ENCODE data around the gene APOL6. TPM values are rescaled to one million over a fixed set of nuclear protein-coding genes. Genes with fewer than 3 reads are reported as not detected.
"Not testable (repeated sequence)": the region's sequence is repeated elsewhere in the genome, so short reads cannot be mapped to it uniquely, and the experiment has no call there.

Gene APOL6
- total and polyA plus RNA-seq, 8 donors = 2.0 to 12.6 (median 3.7) TPM

- ATAC-seq (no peak), DNase-seq (no peak), FAIRE-seq (no peak)
- Histone ChIP-seq H3K27me3 (no peaks in the 10 kb centered on the region), H3K4me3 (no peak overlapping the region), H3K27ac (no peak overlapping the region), H3K9me3 (peaks cover 0 to 3% (median 0%) of the 10 kb centered on the region in 4 donors), H3K36me3 (no peaks in the 10 kb centered on the region), H3K4me1 (no peaks in the 10 kb centered on the region)
- 77% methylated on average over 3 of the region's 3 CpGs for WGBS, 2 donors
- intact Hi-C loops (cut with DNase I) = no loop called here
- TF ChIP-seq CTCF (IDR thresholded peaks at IDR 0.05) = no peak
Observed at GRCh38 chr22:35663371-35663770, 15.1 kb downstream of the APOL6 start.

DNA sequence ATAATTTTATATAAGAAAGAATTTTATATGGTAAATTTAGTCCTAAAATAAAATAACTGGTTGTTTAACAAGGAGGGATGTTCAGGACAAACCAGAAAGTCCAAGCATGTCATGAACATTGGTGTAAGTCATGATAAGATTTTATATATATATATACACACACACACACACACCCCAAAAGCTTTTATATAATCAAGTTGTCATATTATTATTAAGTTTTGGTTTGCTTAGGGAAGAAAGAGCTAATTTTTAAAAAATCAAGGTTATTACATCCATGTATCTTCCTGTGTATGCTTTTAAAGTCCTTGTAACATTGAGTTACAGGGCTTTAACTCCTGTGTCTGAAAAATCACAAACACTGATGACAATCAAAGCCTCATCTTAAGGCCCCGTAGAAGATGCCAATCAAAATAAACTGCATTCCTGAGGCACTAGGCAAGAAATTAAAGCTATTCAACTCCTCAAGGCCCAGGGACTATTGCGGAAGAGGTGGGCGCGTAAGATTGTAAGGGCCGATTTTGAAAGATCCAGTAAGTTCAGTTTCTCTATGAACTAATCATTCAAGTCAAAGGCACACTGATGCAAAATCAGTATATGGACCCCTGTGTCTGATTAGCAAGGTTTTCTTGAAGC, 16.8 kb downstream of the APOL6 start:
- H3K27ac ChIP-seq = no peak overlapping the region
- no peak overlapping the region for H3K4me3 ChIP-seq
- H3K9me3 ChIP-seq = peaks cover 0 to 3% (median 0%) of the 10 kb centered on the region in 4 donors
- DNase-seq (no peak), ATAC-seq (no peak), FAIRE-seq (peak; percentile 5)
- no peak for TF ChIP-seq CTCF (IDR thresholded peaks at IDR 0.05)
- 94 to 95% methylated on average over 5 of the region's 5 CpGs for WGBS, 2 donors
- intact Hi-C loops (cut with DNase I) = no loop called here
- no peaks in the 10 kb centered on the region for H3K27me3 ChIP-seq
- H3K4me1 ChIP-seq = no peaks in the 10 kb centered on the region
- no peaks in the 10 kb centered on the region for H3K36me3 ChIP-seq

DNA sequence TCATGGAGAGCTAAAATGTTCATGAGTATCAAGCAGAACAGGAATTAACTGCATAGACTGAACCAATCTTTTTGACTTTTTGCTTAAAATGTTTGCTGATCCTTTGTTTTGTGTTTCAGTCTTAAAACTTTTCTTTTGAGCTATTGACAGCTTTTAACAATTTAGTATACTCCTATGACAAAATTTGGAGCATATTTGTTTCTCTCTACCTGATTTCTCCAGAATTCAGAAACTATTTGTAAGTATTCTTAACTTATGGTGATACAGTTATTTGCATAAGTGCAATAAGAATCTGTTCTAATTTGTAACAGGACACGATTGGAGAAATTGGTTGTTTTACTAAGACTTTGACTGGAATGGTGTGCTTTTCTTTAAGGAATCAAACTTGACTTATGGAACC, 18.5 kb downstream of the APOL6 start:
- FAIRE-seq; intact Hi-C loops (cut with DNase I): not testable (repeated sequence)
- WGBS, 2 donors = 71 to 77% methylated on average over 1 of the region's 1 CpG

DNA sequence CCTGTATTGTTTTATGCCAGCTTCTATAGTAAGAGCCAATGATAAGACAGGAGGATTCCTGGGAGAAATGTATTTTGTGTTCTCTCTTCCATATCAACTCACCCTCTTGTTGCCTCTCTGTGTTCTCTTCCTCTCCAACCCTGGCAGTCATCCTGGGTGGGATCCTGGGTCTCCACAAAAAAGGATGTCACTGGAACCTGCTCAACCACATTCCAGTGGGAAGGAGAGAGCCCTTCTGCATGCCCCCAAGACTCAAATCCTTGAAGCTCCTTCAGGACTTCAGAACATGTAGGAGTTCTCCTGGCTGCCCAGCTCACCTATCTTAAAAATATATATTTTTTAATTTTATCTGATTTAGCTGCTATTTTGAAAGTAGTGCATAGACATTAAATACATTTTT, 26.1 kb downstream of the APOL6 start:
- Histone ChIP-seq H3K36me3 (no peaks in the 10 kb centered on the region), H3K4me3 (no peak overlapping the region), H3K4me1 (no peaks in the 10 kb centered on the region), H3K9me3 (no peaks in the 10 kb centered on the region), H3K27ac (no peak overlapping the region), H3K27me3 (no peaks in the 10 kb centered on the region)
- intact Hi-C loops (cut with DNase I) = no loop called here
- no peak for DNase-seq
- no peak for ATAC-seq
- TF ChIP-seq CTCF (IDR thresholded peaks at IDR 0.05) = no peak
- no peak for FAIRE-seq

More for the DNA sequence above, 18.5 kb downstream of the APOL6 start:
- not testable (repeated sequence) for H3K27ac ChIP-seq, DNase-seq, H3K9me3 ChIP-seq, ATAC-seq, H3K4me3 ChIP-seq, H3K36me3 ChIP-seq, H3K27me3 ChIP-seq, H3K4me1 ChIP-seq

GRCh38 chr22:35676065-35676464, 27.8 kb downstream of the APOL6 start:
- WGBS, 2 donors = 34 to 91% methylated on average over 1 of the region's 1 CpG
- not testable (repeated sequence) for ATAC-seq, FAIRE-seq

DNA sequence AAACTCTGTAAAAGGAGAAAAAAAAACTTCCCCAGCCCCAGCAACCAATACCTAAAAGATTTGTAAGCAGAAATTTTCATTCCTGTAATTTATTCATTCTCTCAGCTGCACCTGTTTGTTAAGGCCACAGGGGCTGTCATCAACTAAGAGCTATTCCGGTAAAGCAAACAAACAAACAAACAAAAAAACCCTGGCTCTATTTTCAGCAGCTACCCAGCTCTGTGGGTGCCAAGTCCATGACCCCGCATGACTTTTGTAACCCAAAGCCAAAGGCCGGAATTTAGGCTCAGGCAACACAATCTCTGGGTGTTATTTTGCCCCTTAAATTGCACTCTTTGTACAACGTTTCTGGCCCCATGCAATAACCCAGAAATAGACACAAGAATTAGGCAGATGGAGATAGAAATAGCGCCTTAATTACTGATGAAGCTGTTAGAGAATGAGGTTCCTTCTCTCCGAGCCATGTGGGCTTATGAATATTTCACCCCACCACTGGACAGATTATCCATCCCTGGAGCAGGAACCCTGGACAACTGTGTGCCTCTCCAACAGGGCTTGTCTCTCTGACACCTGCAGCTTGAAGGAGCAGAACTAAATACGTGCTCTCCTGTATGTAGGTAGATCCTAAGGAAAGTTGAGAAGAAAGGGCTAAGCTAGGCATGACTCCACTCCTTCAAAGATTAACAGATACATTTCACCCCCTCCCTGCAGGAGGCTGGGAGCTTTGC, 29.4 kb downstream of the APOL6 start:
- FAIRE-seq (no peak), ATAC-seq (no peak), DNase-seq (no peak)
- Histone ChIP-seq H3K36me3 (no peaks in the 10 kb centered on the region), H3K27ac (no peak overlapping the region), H3K9me3 (no peaks in the 10 kb centered on the region), H3K4me3 (no peak overlapping the region), H3K4me1 (no peaks in the 10 kb centered on the region), H3K27me3 (no peaks in the 10 kb centered on the region)
- WGBS, 2 donors = 62 to 71% methylated on average over 7 of the region's 7 CpGs
- intact Hi-C loops (cut with DNase I) = no loop called here
- TF ChIP-seq CTCF (IDR thresholded peaks at IDR 0.05) = no peak

More at GRCh38 chr22:35676065-35676464, 27.8 kb downstream of the APOL6 start:
- H3K4me3 ChIP-seq; H3K36me3 ChIP-seq; H3K4me1 ChIP-seq; DNase-seq; intact Hi-C loops (cut with DNase I); H3K9me3 ChIP-seq; H3K27ac ChIP-seq; H3K27me3 ChIP-seq: not testable (repeated sequence)

Data from pancreas (tissue), 10 donors.